Astrocyte of the spinal cord (primary cell): ENCODE data around the gene AREG.

ENCODE experiments used
- DNase-seq: peaks from one replicate; pipeline ENCODE4 v3.0.0; 2011; ENCODE audit warnings: low read depth, low spot score
- H3K4me3 ChIP-seq: 2 replicates; pipeline ENCODE4 v1.5.1; 2011; ENCODE audit warnings: low read depth, mild to moderate bottlenecking, low read length, moderate library complexity
- CTCF ChIP-seq: IDR thresholded peaks from 2 replicates; pipeline ENCODE4 v1.5.1; 2012; ENCODE audit warnings: low read depth, mild to moderate bottlenecking, low read length, inconsistent platforms
- in situ Hi-C: cut with HindIII; loops from 2 replicates; pipeline ENCODE4 v1.10.0; 2017; ENCODE audit warnings: low sequenced_read_pairs

AREG gene

GRCh38 chr4:74490736-74491135, 45.8 kb downstream of the AREG start:
- H3K4me3 ChIP-seq: no peak overlapping the region
- DNase-seq: no peak
- no peak for TF ChIP-seq CTCF
- in situ Hi-C loops: no loop called here

GRCh38 chr4:74499986-74500781, 55.2 kb downstream of the AREG start:
- TF ChIP-seq CTCF: no peak
- in situ Hi-C loops: no loop called here
- peak; percentile 56 for DNase-seq
- H3K4me3 ChIP-seq: no peak overlapping the region

GRCh38 chr4:74501579-74501978, 56.6 kb downstream of the AREG start:
- DNase-seq: peak; percentile 83
- in situ Hi-C loops: no loop called here
- no peak overlapping the region for H3K4me3 ChIP-seq
- TF ChIP-seq CTCF: no peak

- H3K4me3 ChIP-seq: no peak overlapping the region
- DNase-seq: peak; percentile 77
- no peak for TF ChIP-seq CTCF
- in situ Hi-C loops: no loop called here
Measured at GRCh38 chr4:74503580-74503979, 58.6 kb downstream of the AREG start.

GRCh38 chr4:74504212-74504611, 59.3 kb downstream of the AREG start:
- DNase-seq: peak; percentile 86
- in situ Hi-C loops: no loop called here
- no peak for TF ChIP-seq CTCF
- H3K4me3 ChIP-seq: no peak overlapping the region
